ENCODE results near the gene CHDH.

- TF ChIP-seq EZH2 (IDR thresholded peaks at IDR 0.05) (no peak), POLR2AphosphoS5 (IDR thresholded peaks at IDR 0.05; ENCODE audit: borderline replicate concordance, low read depth, low read length) (no peak), FOXP2 (optimal IDR thresholded peaks at IDR 0.05; ENCODE audit: control extremely low read depth, extremely low read length, insufficient read depth) (no peak)
These were observed 71.8 kb downstream of the CHDH start for GRCh38 chr3:53774414-53774813.
